Measurements from ENCODE around the gene MPHOSPH8. TPM values are rescaled to one million over a fixed set of nuclear protein-coding genes. Genes with fewer than 3 reads are reported as not detected.

Gene MPHOSPH8
- 16.4 TPM for polyA plus RNA-seq (2013, experiment 1 of 2)
- 24.1 TPM for polyA plus RNA-seq (2013, experiment 2 of 2)

- 0% methylated on average over 44 to 45 of the region's 58 CpGs for WGBS, 2 experiments (ENCODE audit: insufficient coverage in 2 of 2)
- H3K4me1 ChIP-seq (ENCODE audit: control insufficient read depth, insufficient read depth, low read length, poor library complexity, severe bottlenecking) = peaks cover under 1% of the 10 kb centered on the region
- peak within 1 kb of the TSS; percentile 79 for H3K4me3 ChIP-seq (ENCODE audit: extremely low read depth, insufficient read depth, low read length, poor library complexity, severe bottlenecking)
- H3K36me3 ChIP-seq (ENCODE audit: control insufficient read depth, insufficient read depth, low read length) = no peaks in the 10 kb centered on the region
- no peaks in the 10 kb centered on the region for H3K9me3 ChIP-seq (ENCODE audit: control insufficient read depth, low read length)
- peak within 1 kb of the TSS; percentile 90 for H3K27ac ChIP-seq (ENCODE audit: low read depth, low read length, severe bottlenecking)
Observed at GRCh38 chr13:19633479-19634255, at the start of gene MPHOSPH8. TSS of gene MPHOSPH8 (plus strand) at chr13:19633659. CDS start at chr13:19633749, 90 bp downstream.

- H3K4me3 ChIP-seq (ENCODE audit: extremely low read depth, insufficient read depth, low read length, poor library complexity, severe bottlenecking) = no peak overlapping the region
- H3K4me1 ChIP-seq (ENCODE audit: control insufficient read depth, insufficient read depth, low read length, poor library complexity, severe bottlenecking) = no peaks in the 10 kb centered on the region
- no peaks in the 10 kb centered on the region for H3K36me3 ChIP-seq (ENCODE audit: control insufficient read depth, insufficient read depth, low read length)
- H3K9me3 ChIP-seq (ENCODE audit: control insufficient read depth, low read length) = peaks cover 13% of the 10 kb centered on the region
- 79 to 82% methylated on average over 11 to 15 of the region's 17 CpGs for WGBS, 2 experiments (ENCODE audit: insufficient coverage in 2 of 2)
- H3K27ac ChIP-seq (ENCODE audit: low read depth, low read length, severe bottlenecking) = no peak overlapping the region
Observed at GRCh38 chr13:19586904-19587634, 46.4 kb upstream of the MPHOSPH8 start.

GRCh38 chr13:19587635-19588300 lies 45.7 kb upstream of the MPHOSPH8 start:
- Histone ChIP-seq H3K27ac (ENCODE audit: low read depth, low read length, severe bottlenecking) (no peak overlapping the region), H3K4me3 (ENCODE audit: extremely low read depth, insufficient read depth, low read length, poor library complexity, severe bottlenecking) (no peak overlapping the region), H3K4me1 (ENCODE audit: control insufficient read depth, insufficient read depth, low read length, poor library complexity, severe bottlenecking) (no peaks in the 10 kb centered on the region), H3K36me3 (ENCODE audit: control insufficient read depth, insufficient read depth, low read length) (no peaks in the 10 kb centered on the region), H3K9me3 (ENCODE audit: control insufficient read depth, low read length) (peaks cover 9% of the 10 kb centered on the region)
- 84 to 87% methylated on average over 8 to 9 of the region's 9 CpGs for WGBS, 2 experiments (ENCODE audit: insufficient coverage in 2 of 2)

GRCh38 chr13:19589312-19589711 lies 44.1 kb upstream of the MPHOSPH8 start:
- Histone ChIP-seq H3K4me3 (ENCODE audit: extremely low read depth, insufficient read depth, low read length, poor library complexity, severe bottlenecking) (no peak overlapping the region), H3K9me3 (ENCODE audit: control insufficient read depth, low read length) (peaks cover 8% of the 10 kb centered on the region), H3K4me1 (ENCODE audit: control insufficient read depth, insufficient read depth, low read length, poor library complexity, severe bottlenecking) (no peaks in the 10 kb centered on the region), H3K27ac (ENCODE audit: low read depth, low read length, severe bottlenecking) (no peak overlapping the region), H3K36me3 (ENCODE audit: control insufficient read depth, insufficient read depth, low read length) (no peaks in the 10 kb centered on the region)
- 20 to 75% methylated on average over 1 of the region's 2 CpGs for WGBS, 2 experiments (ENCODE audit: insufficient coverage in 2 of 2)

GRCh38 chr13:19590423-19590822 lies 43.0 kb upstream of the MPHOSPH8 start:
- Histone ChIP-seq H3K9me3 (ENCODE audit: control insufficient read depth, low read length) (peaks cover 8% of the 10 kb centered on the region), H3K4me1 (ENCODE audit: control insufficient read depth, insufficient read depth, low read length, poor library complexity, severe bottlenecking) (no peaks in the 10 kb centered on the region), H3K4me3 (ENCODE audit: extremely low read depth, insufficient read depth, low read length, poor library complexity, severe bottlenecking) (no peak overlapping the region), H3K27ac (ENCODE audit: low read depth, low read length, severe bottlenecking) (no peak overlapping the region), H3K36me3 (ENCODE audit: control insufficient read depth, insufficient read depth, low read length) (no peaks in the 10 kb centered on the region)
- 60% methylated on average over 1 of the region's 5 CpGs; no CpG with 5 or more reads in 1 of the 2 experiments for WGBS, 2 experiments (ENCODE audit: insufficient coverage in 2 of 2)

GRCh38 chr13:19591864-19592263 lies 41.6 kb upstream of the MPHOSPH8 start:
- Histone ChIP-seq H3K4me1 (ENCODE audit: control insufficient read depth, insufficient read depth, low read length, poor library complexity, severe bottlenecking) (no peaks in the 10 kb centered on the region), H3K9me3 (ENCODE audit: control insufficient read depth, low read length) (peaks cover 2% of the 10 kb centered on the region), H3K27ac (ENCODE audit: low read depth, low read length, severe bottlenecking) (no peak overlapping the region), H3K36me3 (ENCODE audit: control insufficient read depth, insufficient read depth, low read length) (no peaks in the 10 kb centered on the region), H3K4me3 (ENCODE audit: extremely low read depth, insufficient read depth, low read length, poor library complexity, severe bottlenecking) (no peak overlapping the region)
- 70 to 80% methylated on average over 6 of the region's 7 CpGs for WGBS, 2 experiments (ENCODE audit: insufficient coverage in 2 of 2)

- WGBS, 2 experiments (ENCODE audit: insufficient coverage in 2 of 2) = 88% methylated on average over 1 of the region's 1 CpG; no CpG with 5 or more reads in 1 of the 2 experiments
- Histone ChIP-seq H3K27ac (ENCODE audit: low read depth, low read length, severe bottlenecking) (no peak overlapping the region), H3K4me1 (ENCODE audit: control insufficient read depth, insufficient read depth, low read length, poor library complexity, severe bottlenecking) (no peaks in the 10 kb centered on the region), H3K36me3 (ENCODE audit: control insufficient read depth, insufficient read depth, low read length) (no peaks in the 10 kb centered on the region), H3K4me3 (ENCODE audit: extremely low read depth, insufficient read depth, low read length, poor library complexity, severe bottlenecking) (no peak overlapping the region), H3K9me3 (ENCODE audit: control insufficient read depth, low read length) (no peaks in the 10 kb centered on the region)
Observed at GRCh38 chr13:19592657-19593180, 40.7 kb upstream of the MPHOSPH8 start.

GRCh38 chr13:19596086-19596485 lies 37.4 kb upstream of the MPHOSPH8 start:
- Histone ChIP-seq H3K4me1 (ENCODE audit: control insufficient read depth, insufficient read depth, low read length, poor library complexity, severe bottlenecking) (no peaks in the 10 kb centered on the region), H3K36me3 (ENCODE audit: control insufficient read depth, insufficient read depth, low read length) (no peaks in the 10 kb centered on the region), H3K9me3 (ENCODE audit: control insufficient read depth, low read length) (no peaks in the 10 kb centered on the region), H3K27ac (ENCODE audit: low read depth, low read length, severe bottlenecking) (no peak overlapping the region), H3K4me3 (ENCODE audit: extremely low read depth, insufficient read depth, low read length, poor library complexity, severe bottlenecking) (no peak overlapping the region)
- whole genome bisulfite sequencing, 2 experiments (ENCODE audit: insufficient coverage in 2 of 2) = 90 to 97% methylated on average over 2 to 3 of the region's 3 CpGs

- 69 to 74% methylated on average over 2 to 6 of the region's 6 CpGs for WGBS, 2 experiments (ENCODE audit: insufficient coverage in 2 of 2)
Observed at GRCh38 chr13:19596960-19597361, 36.5 kb upstream of the MPHOSPH8 start.

GRCh38 chr13:19597523-19597922 lies 35.9 kb upstream of the MPHOSPH8 start:
- Histone ChIP-seq H3K9me3 (ENCODE audit: control insufficient read depth, low read length) (no peaks in the 10 kb centered on the region), H3K36me3 (ENCODE audit: control insufficient read depth, insufficient read depth, low read length) (no peaks in the 10 kb centered on the region), H3K4me1 (ENCODE audit: control insufficient read depth, insufficient read depth, low read length, poor library complexity, severe bottlenecking) (no peaks in the 10 kb centered on the region), H3K4me3 (ENCODE audit: extremely low read depth, insufficient read depth, low read length, poor library complexity, severe bottlenecking) (no peak overlapping the region), H3K27ac (ENCODE audit: low read depth, low read length, severe bottlenecking) (no peak overlapping the region)
- WGBS, 2 experiments (ENCODE audit: insufficient coverage in 2 of 2) = 65 to 79% methylated on average over 2 to 4 of the region's 5 CpGs

More at GRCh38 chr13:19596960-19597361, 36.5 kb upstream of the MPHOSPH8 start:
- Histone ChIP-seq H3K9me3 (ENCODE audit: control insufficient read depth, low read length) (no peaks in the 10 kb centered on the region), H3K4me3 (ENCODE audit: extremely low read depth, insufficient read depth, low read length, poor library complexity, severe bottlenecking) (no peak overlapping the region), H3K36me3 (ENCODE audit: control insufficient read depth, insufficient read depth, low read length) (no peaks in the 10 kb centered on the region), H3K4me1 (ENCODE audit: control insufficient read depth, insufficient read depth, low read length, poor library complexity, severe bottlenecking) (no peaks in the 10 kb centered on the region), H3K27ac (ENCODE audit: low read depth, low read length, severe bottlenecking) (no peak overlapping the region)
